HG03342 (cell line): ENCODE measurements around the gene TRIM38.
"Not testable (repeated sequence)": the region's sequence is repeated elsewhere in the genome, so short reads cannot be mapped to it uniquely, and the experiment has no call there.

Source experiments
- ATAC-seq: cut with Tn5 transposase; IDR thresholded peaks from one replicate; pipeline ENCODE4 v1.9.1; 2021; ENCODE audit warnings: mild to moderate bottlenecking, moderate library complexity; ENCODE audit not compliant: unreplicated experiment

Gene TRIM38, protein sequence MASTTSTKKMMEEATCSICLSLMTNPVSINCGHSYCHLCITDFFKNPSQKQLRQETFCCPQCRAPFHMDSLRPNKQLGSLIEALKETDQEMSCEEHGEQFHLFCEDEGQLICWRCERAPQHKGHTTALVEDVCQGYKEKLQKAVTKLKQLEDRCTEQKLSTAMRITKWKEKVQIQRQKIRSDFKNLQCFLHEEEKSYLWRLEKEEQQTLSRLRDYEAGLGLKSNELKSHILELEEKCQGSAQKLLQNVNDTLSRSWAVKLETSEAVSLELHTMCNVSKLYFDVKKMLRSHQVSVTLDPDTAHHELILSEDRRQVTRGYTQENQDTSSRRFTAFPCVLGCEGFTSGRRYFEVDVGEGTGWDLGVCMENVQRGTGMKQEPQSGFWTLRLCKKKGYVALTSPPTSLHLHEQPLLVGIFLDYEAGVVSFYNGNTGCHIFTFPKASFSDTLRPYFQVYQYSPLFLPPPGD

DNA sequence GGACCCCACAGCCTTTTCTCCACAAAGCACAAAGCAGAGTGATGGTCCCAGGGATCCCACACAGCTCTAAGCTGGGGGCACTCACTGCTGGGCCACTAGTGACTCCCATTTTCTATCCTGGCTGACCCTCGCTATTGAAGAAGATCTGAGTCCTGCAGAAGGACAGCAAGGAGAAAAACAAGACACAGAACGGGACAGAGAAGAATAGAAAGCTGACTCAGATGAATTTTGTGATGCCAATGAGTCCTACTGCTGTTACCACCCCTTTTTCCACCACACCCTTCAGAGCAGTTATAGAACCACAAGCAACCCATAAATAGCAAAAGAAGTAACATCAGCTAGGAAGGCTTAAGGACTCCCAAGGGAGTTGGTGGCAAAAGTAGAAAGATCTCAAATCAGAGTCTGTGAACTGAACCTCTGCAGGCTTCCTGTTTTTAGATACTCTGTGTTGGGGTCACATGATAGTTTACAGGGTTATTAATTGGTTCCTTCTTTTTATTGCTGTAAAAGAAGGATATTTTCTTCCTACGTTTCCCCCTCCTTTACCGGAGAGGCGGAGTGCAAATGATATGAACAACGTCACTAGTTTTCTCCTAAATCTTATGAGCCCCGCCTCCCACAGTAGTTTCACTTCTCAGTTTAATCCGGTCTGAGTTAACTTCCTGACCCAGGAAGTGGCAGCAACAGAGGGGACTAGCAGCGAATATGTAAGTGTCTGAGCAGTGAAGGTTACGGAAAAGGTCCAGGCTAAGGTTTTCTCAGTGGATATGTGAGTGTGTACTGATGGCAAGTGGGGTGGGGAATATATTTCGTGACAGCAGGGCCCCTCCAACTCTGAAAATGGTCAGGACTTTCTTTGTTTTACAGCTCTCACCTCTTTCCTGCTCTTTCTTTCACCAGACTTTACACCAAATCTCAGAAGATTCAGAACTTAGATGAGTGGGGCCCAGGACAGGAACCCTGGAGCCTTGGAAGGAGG lies at the start of gene TRIM38:
TSS of gene TRIM38 (plus strand) at position 654 of the 979 bp plus-strand sequence. CDS start 3,721 bp downstream, outside the sequence.
- peak; percentile 78 for ATAC-seq

DNA sequence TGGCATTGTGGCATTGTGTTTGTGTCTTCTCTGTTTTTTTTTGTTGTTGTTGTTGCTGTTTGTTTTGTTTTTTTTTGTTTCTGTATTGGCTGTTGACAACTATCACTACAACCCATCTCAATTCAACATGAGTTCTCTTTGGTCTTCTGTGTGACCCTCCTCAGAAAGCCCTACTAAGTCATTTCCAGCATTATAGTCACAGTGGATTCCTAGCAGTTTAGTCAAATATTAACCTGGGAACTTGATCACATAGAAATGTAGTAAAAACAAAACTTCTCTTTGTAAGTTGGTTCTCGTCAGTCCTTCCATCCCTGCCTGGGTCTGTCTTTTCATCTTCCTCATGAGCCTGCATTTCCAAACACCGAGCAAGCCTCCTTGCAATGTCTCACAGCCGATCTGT lies 48.9 kb upstream of the TRIM38 start:
- no peak for ATAC-seq

DNA sequence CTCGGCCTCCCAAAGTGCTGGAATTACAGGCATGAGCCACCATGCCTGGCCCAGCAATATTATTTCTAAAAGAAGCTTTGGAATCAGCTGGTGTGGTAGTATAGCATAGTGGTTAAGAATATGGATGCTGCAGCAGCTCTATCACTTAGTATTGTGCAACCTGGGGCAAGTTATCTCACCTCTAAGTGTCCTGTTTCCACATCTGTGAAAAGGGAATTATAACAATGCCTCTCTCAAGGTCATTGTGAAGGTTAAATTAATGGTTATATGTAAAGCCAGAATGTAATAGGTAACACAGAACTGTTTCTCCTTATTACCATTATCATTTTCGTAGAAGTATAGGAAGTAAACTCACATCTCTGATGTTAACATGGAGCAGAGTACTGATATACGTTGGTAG lies 46.3 kb upstream of the TRIM38 start:
- ATAC-seq: no peak

GRCh38 chr6:25916789-25917490 lies 45.7 kb upstream of the TRIM38 start:
- ATAC-seq: no peak

- no peak for ATAC-seq
Measured at GRCh38 chr6:25918083-25918683, 44.4 kb upstream of the TRIM38 start.

- no peak for ATAC-seq
Measured at GRCh38 chr6:25919657-25920056, 42.9 kb upstream of the TRIM38 start.

- ATAC-seq: no peak
Measured at GRCh38 chr6:25921525-25922203, 40.9 kb upstream of the TRIM38 start.

DNA sequence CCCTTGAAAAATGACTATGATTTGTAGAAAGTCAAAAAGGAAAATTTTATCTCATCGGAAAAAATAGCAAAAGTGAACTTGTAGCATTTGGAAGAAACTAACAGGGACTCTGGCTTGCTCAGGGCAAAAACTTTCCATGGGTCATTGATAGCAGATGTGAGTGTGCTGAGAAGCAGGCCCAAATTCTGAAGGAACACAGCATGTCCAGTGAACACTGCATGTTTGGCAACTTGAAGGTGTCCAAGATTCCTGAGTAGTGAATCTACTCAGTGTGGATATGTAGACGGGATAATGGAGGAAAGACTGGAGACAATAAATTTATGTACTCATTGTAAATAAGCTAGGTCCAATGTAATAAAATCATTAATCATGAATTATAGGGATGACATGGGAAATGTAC lies 40.3 kb upstream of the TRIM38 start:
- ATAC-seq: no peak

DNA sequence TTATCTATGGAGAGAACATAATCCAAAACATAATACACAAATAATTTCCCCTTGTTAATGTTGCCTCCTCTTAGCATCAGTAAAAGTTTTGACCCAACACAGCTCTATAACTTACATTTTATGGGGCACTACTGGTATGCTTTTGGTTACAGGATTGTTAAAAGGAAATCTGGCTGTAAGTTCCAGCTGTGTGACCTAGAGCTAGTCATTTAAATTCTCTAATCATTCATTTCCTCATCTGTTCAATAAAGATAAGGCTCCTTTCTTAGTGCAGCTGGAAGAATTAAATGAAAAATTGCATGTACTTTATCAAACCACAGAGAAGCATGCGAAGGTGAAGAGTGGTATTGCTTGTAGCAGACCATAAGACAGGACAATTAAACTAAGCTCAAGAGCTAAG lies 36.7 kb upstream of the TRIM38 start:
- ATAC-seq: no peak

GRCh38 chr6:25927178-25927577 lies 35.4 kb upstream of the TRIM38 start:
- ATAC-seq: no peak

DNA sequence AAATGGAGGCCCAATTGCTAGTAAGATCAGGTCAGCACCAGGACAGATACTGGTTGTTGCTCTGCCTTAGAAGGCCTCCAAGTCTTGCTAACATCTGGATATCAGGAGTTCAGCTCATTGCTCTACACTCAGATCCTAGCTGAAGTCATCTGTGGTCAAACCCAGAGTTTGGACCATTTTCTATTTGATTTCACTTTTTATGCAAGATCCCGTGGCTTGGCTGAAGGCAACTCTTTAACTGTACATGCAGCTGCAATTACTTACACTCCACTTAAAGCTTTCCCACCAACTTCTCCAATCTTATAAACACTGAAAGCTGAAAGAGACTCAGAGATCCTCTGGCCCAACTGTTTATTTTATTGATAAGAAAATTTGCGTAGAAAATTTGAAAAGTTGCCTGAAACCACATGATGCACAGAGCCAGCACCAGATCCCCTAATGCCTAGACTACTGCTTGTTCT lies 34.8 kb upstream of the TRIM38 start:
- ATAC-seq: no peak

GRCh38 chr6:25928562-25929324 lies 33.9 kb upstream of the TRIM38 start:
- ATAC-seq: no peak

DNA sequence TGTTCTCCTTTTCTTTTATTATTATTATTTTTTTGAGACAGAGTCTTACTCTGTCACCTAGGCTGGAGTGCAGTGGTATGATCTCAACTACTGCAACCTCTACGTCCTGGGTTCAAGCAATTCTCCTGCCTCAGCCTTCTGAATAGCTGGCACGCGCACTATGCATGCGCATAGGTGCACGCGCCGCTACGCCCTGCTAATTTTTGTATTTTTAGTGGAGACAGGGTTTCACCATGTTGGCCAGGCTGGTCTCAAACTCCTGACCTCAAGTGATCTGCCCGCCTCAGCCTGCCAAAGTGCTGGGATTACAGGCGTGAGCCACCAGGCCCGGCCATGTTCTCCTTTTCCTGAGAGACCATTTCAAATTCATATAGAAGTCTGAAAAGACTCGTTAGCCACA lies 32.8 kb upstream of the TRIM38 start:
- not testable (repeated sequence) for ATAC-seq

GRCh38 chr6:25930532-25931410 lies 31.8 kb upstream of the TRIM38 start, which contains the start of gene SLC17A2:
Gene SLC17A2 (minus strand): TSS chr6:25930691. CDS start chr6:25925796, 4,895 bp downstream.
- ATAC-seq: no peak

GRCh38 chr6:25931411-25931709 lies 31.2 kb upstream of the TRIM38 start:
- ATAC-seq: no peak

DNA sequence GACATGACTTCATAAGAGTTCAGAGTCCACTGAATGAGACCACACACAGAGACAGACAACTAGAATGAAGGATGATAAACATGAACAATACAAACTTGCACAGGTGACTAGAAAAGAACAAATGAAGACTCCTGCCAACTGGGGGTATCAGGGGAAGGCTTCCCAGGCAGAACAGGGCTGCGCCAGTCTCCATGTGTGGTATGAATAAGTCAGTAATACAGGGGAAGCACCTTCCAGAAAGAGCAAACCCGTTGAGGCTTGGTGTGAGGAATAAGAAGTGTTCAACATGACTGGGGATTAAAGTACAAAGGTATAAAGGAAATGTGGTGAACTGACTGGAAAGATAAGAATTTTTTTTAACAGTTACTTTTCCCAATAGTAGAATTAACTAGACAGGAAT lies 28.4 kb upstream of the TRIM38 start:
- ATAC-seq: no peak

DNA sequence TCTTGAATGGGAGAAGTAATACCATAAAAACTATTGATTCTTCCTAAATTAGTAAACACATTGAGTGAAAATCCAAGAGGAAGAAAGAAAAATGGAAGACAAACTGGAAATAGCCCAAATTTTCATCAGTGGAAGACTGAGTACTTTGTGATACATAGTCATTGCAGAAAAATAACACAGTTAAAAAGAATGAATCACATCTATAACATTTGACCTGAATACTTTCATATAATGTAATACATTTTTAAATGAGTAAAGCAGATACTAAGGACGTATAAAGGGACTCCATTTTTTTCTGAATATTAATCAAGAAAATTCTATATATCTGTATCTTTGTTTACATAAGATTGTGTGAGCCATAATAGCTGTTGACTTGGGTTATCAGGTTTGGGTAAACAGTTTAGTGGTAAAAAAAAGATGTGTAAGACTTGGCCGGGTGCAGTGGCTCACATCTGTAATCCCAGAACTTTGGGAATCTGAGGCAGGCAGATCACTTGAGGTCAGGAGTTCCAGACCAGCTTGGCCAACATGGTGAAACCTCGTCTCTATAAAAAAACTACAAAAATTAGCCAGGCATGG lies 27.8 kb upstream of the TRIM38 start:
- ATAC-seq: no peak

- no peak for ATAC-seq
Measured at GRCh38 chr6:25935953-25936352, 26.6 kb upstream of the TRIM38 start.
